ENCODE results near the gene KIF3A. TPM values are rescaled to one million over a fixed set of nuclear protein-coding genes. Genes with fewer than 3 reads are reported as not detected.

The KIF3A gene
- total and polyA plus RNA-seq, 7 donors, result 1.2 to 19.9 (median 7.1) TPM

DNA sequence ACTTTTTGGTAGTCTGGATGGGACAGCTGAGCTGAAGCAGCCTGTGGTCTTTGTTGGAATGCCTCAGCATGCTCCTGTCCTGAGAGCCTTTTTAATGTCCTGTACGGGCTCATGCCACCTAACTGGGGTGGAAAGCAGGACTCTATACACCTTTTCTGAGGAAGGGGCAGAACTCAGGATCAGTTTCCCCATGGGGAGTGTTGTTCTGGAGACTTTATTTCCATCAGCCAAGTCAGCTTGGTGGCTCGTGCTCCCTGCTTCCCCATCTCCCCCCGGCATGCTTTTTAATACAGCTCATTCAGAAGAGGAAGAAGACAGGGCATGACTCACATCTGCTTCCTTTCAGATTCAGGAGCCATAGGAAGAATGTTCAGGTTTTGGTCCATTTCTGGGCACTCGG is 44.8 kb upstream of the KIF3A start:
- no peaks in the 10 kb centered on the region for H3K36me3 ChIP-seq
- 53 to 85% methylated on average over 4 of the region's 4 CpGs for WGBS, 2 donors
- intact Hi-C loops (cut with DNase I), result no loop called here
- peak; percentile 57 for DNase-seq
- TF ChIP-seq POLR2AphosphoS5 (IDR thresholded peaks at IDR 0.05) (no peak), EP300 (IDR thresholded peaks at IDR 0.05) (no peak), POLR2A (IDR thresholded peaks at IDR 0.05) (no peak)
- no peak overlapping the region for H3K27ac ChIP-seq
- no peak overlapping the region for H3K4me3 ChIP-seq
- no peaks in the 10 kb centered on the region for H3K27me3 ChIP-seq
- peaks cover 0 to 13% (median 9%) of the 10 kb centered on the region in 4 donors for H3K4me1 ChIP-seq
- no peaks in the 10 kb centered on the region for H3K9me3 ChIP-seq

DNA sequence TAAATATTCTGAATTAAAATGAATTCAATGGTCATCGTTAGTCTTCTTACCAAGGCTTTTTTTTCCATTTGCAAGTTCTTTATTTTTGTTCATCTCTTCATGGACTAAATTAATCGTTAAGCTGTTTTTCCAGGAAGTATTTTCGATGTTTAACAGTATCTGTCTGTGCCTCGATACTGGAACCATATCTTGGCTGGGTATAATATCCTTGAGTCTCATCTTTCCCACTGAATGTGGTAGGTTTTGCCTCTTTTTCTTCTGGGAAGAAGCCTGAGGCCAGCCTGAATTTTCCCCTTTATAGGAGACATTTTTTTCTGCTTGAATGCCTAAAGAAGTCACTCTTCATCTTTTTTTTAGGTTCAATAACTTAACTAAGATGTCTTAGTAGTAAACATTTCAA is 43.7 kb upstream of the KIF3A start:
- H3K27ac ChIP-seq, result no peak overlapping the region
- no peak for DNase-seq
- no peaks in the 10 kb centered on the region for H3K27me3 ChIP-seq
- WGBS, 2 donors, result 79 to 91% methylated on average over 4 of the region's 4 CpGs
- intact Hi-C loops (cut with DNase I), result no loop called here
- no peak overlapping the region for H3K4me3 ChIP-seq
- H3K9me3 ChIP-seq, result no peaks in the 10 kb centered on the region
- peaks cover 0 to 18% (median 13%) of the 10 kb centered on the region in 4 donors for H3K4me1 ChIP-seq
- no peak for TF ChIP-seq POLR2A (IDR thresholded peaks at IDR 0.05)
- TF ChIP-seq, protein P1, sequence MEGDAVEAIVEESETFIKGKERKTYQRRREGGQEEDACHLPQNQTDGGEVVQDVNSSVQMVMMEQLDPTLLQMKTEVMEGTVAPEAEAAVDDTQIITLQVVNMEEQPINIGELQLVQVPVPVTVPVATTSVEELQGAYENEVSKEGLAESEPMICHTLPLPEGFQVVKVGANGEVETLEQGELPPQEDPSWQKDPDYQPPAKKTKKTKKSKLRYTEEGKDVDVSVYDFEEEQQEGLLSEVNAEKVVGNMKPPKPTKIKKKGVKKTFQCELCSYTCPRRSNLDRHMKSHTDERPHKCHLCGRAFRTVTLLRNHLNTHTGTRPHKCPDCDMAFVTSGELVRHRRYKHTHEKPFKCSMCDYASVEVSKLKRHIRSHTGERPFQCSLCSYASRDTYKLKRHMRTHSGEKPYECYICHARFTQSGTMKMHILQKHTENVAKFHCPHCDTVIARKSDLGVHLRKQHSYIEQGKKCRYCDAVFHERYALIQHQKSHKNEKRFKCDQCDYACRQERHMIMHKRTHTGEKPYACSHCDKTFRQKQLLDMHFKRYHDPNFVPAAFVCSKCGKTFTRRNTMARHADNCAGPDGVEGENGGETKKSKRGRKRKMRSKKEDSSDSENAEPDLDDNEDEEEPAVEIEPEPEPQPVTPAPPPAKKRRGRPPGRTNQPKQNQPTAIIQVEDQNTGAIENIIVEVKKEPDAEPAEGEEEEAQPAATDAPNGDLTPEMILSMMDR (IDR thresholded peaks at IDR 0.05), result no peak
- TF ChIP-seq POLR2AphosphoS5 (IDR thresholded peaks at IDR 0.05), result no peak
- TF ChIP-seq EP300 (IDR thresholded peaks at IDR 0.05), result no peak
- H3K36me3 ChIP-seq, result no peaks in the 10 kb centered on the region

DNA sequence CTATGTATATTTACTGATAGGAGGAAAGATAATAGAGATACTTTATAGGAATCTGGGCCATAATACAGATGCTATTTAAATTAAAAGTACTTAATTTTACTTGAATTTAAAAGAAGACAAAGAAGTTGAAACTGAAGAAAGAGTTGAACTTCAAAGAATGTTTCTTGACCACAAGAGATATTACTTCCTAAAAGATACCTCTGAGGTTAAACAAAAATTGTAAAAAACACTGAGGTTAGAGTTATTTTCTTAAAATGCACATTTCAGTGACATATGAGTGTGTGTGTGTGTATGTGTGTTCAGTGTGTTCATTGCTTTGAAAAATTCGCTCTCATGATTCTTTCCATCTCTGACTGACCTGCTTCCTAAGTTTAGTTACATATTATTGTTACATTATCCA is 43.2 kb upstream of the KIF3A start:
- 78 to 91% methylated on average over 1 of the region's 1 CpG for WGBS, 2 donors
- Histone ChIP-seq H3K27ac (no peak overlapping the region), H3K27me3 (no peaks in the 10 kb centered on the region), H3K9me3 (no peaks in the 10 kb centered on the region), H3K36me3 (no peaks in the 10 kb centered on the region), H3K4me1 (peaks cover 0 to 23% (median 18%) of the 10 kb centered on the region in 4 donors), H3K4me3 (no peak overlapping the region)
- TF ChIP-seq POLR2A (IDR thresholded peaks at IDR 0.05), result no peak
- TF ChIP-seq POLR2AphosphoS5 (IDR thresholded peaks at IDR 0.05), result no peak
- TF ChIP-seq, protein P1 (IDR thresholded peaks at IDR 0.05), result no peak
- TF ChIP-seq EP300 (IDR thresholded peaks at IDR 0.05), result no peak
- intact Hi-C loops (cut with DNase I), result no loop called here
- no peak for DNase-seq

DNA sequence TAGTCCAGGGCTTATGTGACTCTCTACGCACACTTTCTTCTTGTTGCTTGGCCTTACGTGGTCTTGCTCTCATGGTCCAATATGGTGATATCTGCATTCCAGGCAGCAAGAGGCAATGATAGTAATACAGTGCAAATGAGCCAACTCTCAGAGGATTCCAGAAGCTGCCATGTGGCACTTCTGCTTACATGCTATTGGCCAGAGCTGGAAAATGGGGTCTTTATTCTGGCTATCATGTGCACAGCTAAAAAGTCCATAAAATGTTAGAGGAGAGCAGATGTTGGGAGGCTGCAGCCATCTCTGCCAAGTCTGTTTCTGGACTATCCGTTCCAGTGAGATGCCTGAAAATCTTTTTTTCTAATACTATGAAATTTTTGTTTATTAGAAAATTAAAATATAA is 42.6 kb upstream of the KIF3A start:
- TF ChIP-seq POLR2AphosphoS5 (IDR thresholded peaks at IDR 0.05) (no peak), POLR2A (IDR thresholded peaks at IDR 0.05) (no peak), EP300 (IDR thresholded peaks at IDR 0.05) (no peak)
- TF ChIP-seq, protein P1 (IDR thresholded peaks at IDR 0.05), result no peak
- intact Hi-C loops (cut with DNase I), result loop anchor here (5.0 kb wide), 2 partner anchors 42 to 283 kb away; no protein-coding TSS in a partner anchor
- no peaks in the 10 kb centered on the region for H3K9me3 ChIP-seq
- H3K27ac ChIP-seq, result no peak overlapping the region
- WGBS, 2 donors, result 90 to 94% methylated on average over 3 of the region's 3 CpGs
- H3K4me3 ChIP-seq, result no peak overlapping the region
- DNase-seq, result no peak
- H3K4me1 ChIP-seq, result peaks cover 0 to 29% (median 24%) of the 10 kb centered on the region in 4 donors
- H3K27me3 ChIP-seq, result no peaks in the 10 kb centered on the region
- H3K36me3 ChIP-seq, result no peaks in the 10 kb centered on the region

- no peak for DNase-seq
- no peaks in the 10 kb centered on the region for H3K9me3 ChIP-seq
- intact Hi-C loops (cut with DNase I), result loop anchor here (5.0 kb wide), 2 partner anchors 43 to 282 kb away; no protein-coding TSS in a partner anchor
- TF ChIP-seq, protein P1 (IDR thresholded peaks at IDR 0.05), result no peak
- TF ChIP-seq POLR2AphosphoS5 (IDR thresholded peaks at IDR 0.05), result no peak
- TF ChIP-seq POLR2A (IDR thresholded peaks at IDR 0.05), result no peak
- no peak for TF ChIP-seq EP300 (IDR thresholded peaks at IDR 0.05)
- 72 to 89% methylated on average over 5 of the region's 5 CpGs for WGBS, 2 donors
- no peak overlapping the region for H3K27ac ChIP-seq
- H3K4me1 ChIP-seq, result peaks cover 0 to 30% (median 25%) of the 10 kb centered on the region in 4 donors
- no peaks in the 10 kb centered on the region for H3K27me3 ChIP-seq
- no peaks in the 10 kb centered on the region for H3K36me3 ChIP-seq
- H3K4me3 ChIP-seq, result no peak overlapping the region
Observed at GRCh38 chr5:132778856-132779255, 41.5 kb upstream of the KIF3A start.
